C4-2B (cell line): ENCODE data around the gene GRM3.

Experiments used
- ZFX ChIP-seq: fragments of 450-650 bp; IDR thresholded peaks from 2 replicates; pipeline ENCODE4 v1.6.1; 2017
- TF ChIP-seq, protein P1 (sequence below): fragments of 450-650 bp; conservative IDR thresholded peaks from 2 replicates; pipeline ENCODE4 v1.5.1; 2017; ENCODE audit warnings: mild to moderate bottlenecking

DNA sequence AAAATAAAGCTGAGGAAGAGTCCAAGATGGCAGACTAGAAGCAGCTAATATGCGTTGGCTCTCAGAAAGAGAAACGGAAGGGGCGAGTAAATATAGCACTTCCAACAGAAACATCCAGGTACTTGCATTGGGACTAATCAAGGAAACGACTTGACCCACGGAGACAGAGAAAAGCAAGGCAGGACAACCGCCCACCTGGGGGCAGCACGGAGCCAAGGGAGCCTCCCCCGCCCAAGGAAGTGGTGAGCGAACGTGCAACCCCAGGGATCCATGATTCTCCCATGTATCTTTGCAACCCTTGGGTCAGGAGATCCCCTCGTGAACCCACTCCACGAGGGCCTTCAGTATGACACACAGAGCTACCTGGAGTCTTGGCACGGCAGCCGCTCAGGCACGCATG is 45.4 kb upstream of the GRM3 start:
- TF ChIP-seq, protein P1, sequence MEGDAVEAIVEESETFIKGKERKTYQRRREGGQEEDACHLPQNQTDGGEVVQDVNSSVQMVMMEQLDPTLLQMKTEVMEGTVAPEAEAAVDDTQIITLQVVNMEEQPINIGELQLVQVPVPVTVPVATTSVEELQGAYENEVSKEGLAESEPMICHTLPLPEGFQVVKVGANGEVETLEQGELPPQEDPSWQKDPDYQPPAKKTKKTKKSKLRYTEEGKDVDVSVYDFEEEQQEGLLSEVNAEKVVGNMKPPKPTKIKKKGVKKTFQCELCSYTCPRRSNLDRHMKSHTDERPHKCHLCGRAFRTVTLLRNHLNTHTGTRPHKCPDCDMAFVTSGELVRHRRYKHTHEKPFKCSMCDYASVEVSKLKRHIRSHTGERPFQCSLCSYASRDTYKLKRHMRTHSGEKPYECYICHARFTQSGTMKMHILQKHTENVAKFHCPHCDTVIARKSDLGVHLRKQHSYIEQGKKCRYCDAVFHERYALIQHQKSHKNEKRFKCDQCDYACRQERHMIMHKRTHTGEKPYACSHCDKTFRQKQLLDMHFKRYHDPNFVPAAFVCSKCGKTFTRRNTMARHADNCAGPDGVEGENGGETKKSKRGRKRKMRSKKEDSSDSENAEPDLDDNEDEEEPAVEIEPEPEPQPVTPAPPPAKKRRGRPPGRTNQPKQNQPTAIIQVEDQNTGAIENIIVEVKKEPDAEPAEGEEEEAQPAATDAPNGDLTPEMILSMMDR, result peak; percentile 80
- TF ChIP-seq ZFX, result no peak
